ENCODE measurements around the gene PDHX.
"Not testable (repeated sequence)": the region's sequence is repeated elsewhere in the genome, so short reads cannot be mapped to it uniquely, and the experiment has no call there.

PDHX gene

GRCh38 chr11:34913556-34913955 lies 2.9 kb upstream of the PDHX start:
- DNase-seq: not testable (repeated sequence)

DNA sequence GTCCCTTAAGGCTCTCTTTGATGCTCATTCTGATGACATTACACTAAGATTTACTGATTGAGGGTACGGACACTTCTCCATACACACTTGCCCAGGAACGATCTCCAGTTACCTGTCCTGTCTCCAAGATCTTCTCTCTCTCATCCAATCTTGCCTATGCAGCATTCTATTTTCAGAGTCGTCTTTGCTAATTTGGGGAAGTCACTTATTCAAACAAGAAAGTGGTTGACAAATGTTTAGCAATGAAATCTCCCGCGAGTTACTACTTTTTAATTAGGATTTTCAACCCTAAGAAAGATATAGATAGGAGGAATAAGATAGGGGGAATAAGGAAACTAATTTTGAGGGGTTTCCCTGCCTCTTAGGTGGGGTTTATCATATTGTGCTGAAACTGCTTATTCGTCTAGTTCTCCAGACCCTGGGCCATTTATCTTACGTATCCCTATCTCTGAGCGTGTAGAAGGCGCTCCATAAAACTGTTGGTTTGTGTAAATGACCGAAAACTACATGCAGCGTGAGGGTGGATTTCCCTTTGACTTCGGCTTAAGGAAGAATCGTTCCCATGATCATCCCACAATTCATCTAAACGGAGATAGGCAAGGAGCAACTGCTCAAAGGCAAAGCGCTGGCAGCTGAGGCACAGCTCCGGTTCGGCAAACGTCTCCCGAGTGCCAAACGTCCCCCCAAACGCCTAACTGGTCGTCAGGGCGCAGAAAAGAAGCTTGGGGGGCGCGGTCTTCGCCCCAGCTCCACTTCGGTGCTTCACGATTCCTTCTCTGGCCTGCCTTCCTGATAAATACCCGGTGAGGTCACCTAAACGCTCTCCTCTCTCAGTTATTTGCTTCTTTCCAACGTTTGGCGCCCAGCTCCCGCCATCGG lies 1.0 kb upstream of the PDHX start:
- DNase-seq: no peak

DNA sequence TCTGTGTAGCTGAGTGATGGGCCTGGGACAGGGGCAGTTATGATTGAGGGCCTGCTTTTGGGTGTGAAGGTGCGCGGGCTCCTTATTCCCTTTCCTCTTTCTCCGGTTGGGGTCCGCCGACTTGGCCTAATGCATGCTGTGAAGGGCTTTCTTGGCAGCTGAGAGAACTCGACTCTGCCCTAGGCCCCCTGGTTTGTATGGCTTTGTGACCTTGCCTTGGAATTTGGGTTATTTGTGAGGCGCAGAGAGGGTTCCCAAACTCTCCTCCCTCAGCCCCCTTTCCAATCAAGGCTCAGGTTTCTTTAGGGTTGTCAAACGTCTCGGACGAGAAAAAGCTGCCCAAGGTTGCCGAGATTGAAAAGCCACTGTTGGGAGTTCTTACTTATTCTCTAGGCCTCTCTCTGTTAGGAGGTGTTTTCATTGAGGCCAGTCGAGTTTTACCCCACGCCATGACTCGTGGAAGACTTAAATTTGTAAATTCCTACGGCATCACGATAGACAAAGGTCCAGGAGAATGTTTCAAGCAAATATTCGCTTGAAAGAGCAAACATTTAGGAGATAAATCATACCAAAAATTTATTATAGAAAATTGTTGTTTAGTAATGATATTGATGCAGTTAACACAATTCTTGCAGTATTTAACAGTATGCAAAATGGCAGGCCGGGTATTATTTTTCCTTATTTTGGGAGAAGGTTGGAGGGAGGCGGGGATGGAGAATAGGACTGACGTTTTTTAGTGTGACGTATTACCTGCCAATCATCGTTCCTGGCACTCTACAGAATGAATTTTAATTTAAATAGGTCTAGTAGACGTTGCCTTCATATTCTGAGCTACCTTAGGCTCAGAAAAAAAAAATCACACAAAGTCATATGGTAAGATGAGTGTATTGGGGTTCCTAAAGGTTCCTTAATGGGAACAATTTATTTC lies 689 bp downstream of the PDHX start:
- peak; percentile 3 for DNase-seq

DNA sequence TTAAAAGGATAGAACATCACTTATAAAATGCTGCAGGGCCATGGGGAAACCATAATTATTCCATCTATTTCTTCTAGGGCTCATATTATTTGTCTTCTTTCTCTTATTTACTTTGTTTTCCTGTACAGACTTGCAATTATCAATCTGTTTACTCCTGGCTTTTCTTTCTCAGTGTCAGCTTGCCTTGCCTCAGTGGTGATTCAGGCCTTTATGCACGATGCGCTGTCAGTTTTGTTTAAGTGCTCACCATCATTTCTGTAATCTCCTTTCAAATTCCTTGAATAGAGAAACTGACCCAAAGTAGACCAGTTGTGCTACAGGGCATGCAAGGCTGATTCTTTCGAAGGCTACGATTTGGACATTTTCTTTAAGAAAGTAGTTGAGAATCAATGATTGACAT lies 4.7 kb downstream of the PDHX start:
- no peak for DNase-seq

GRCh38 chr11:34924714-34925113 lies 8.3 kb downstream of the PDHX start:
- DNase-seq: no peak

DNA sequence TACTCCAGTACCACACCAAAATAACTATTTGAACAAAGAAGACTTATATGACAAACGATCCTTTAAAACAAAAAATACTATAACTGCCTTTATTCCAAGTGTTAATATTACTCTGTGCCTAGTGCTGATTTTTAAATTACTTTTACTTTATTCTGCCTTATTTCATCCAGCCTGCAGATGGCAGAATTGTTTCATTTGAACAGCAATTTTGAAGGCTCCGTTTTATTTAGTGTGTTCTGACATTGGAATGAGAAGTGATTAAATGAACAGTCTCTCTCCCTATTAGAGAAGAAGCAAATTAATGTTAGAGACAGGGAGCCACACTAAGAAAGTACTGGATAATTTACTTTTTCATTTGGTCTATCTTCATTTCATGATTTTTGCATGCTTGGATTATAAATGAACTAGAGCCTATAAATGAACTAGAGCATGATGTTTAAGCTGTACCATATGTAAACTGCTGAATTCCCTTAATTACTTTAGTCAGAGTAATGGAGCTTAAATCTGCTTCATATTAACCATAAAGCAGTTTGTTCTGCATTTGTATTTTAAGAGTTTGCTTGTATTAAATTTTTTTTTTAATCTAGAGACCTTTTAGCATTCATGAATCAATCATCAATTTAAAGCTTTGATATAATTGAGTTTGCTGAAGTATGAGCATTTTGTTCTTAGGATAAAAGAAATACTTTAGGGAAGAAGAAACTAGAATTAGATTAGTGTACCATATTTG lies 9.8 kb downstream of the PDHX start:
- peak; percentile 50 for DNase-seq

GRCh38 chr11:34926831-34927132 lies 10.4 kb downstream of the PDHX start:
- no peak for DNase-seq

DNA sequence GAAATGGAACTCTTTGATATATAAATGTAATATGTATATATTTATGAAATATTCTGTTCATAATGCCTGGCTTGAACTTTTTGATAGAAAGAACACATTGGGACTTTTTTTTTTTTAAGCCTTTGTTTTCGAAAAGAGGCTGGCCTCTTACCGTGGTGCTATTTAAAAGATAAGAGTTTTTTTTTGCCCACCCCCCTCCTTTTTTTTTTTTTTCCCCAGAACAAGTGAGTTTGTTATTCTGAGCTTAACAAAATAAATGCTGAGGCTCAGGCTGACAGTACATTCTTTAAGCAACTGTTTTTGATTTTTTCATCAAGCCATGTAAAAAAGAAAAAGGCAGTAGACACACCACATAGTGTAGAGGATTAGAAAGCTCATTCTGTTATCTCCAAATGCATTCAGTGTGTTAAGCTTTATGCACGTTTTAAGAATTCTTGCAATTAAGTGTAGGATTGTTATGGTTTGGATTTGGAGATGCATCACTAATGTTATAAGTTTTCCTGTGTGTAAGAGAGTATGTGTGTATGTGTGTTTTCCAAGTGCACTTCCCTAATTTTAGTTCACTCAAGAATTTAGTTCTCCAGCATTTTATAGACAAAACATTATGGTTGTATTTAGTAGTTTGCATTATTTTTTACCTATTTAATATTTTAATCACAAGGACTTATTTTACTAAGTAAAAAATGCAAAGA lies 12.0 kb downstream of the PDHX start:
- DNase-seq: no peak

- no peak for DNase-seq
Measured at GRCh38 chr11:34928960-34929680, 12.7 kb downstream of the PDHX start.

GRCh38 chr11:34929794-34930763 lies 13.7 kb downstream of the PDHX start:
- DNase-seq: no peak

DNA sequence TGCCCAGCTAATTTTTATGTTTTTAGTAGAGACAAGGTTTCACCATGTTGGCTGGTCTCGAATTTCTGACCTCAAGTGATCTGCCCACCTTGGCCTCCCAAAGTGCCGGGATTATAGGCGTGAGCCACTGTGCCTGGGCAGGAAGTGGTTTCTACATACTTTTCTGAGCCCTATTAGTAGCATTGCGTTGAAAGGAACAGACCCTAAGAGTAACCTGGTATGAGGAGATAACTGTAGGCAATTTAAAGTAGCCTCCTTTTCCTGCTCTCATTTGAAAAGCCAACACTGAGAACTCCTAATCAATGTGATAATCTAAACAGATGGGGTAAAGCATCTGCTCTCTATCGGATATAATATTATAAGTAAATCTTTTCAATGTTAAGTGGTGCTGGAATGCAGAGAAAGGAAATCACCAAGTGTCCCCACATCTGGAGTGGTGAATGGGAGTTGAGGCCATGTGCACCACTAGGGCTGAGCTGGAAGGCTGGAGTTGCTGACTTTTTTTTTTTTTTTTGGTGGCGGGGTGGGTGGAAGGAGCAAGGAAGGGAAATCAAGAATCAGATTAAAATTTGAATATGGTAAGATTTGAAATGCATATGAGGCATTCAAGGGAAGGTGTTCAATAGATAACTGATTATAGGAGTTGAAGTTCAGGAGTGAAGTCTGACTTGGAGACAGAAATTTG lies 20.7 kb downstream of the PDHX start:
- no peak for DNase-seq

- no peak for DNase-seq
Measured at GRCh38 chr11:34938611-34939010, 22.2 kb downstream of the PDHX start.

DNA sequence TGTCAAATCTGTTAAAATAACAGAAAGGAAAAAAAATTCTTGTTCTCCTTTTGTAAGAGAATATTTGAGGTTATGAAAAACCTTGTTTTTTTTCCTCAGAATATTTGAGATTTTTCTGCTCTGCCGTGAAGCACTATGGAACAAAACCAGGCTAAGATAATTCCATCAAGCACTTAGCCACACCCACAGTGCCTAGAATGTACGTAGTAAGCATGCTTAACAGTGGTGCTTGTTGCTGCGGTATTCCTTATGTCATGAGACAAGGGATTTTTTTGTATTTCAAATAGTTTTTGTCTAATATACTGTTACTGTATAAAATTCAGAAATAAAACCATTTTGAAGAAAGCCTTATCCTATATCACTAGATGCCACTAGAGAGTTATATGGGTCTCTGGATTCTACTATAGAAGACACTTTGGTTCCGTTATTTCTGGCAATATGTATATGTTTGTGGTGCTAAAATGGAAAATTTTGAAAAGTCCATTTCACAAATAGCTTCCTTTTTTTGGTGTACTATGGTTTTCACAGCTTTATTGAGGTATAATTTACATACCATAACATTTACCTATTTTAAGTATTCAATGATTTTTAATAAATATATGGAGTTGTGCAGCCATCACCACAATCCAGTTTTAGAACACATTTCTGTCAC lies 23.7 kb downstream of the PDHX start:
- DNase-seq: no peak

- DNase-seq: no peak
Measured at GRCh38 chr11:34941688-34942087, 25.3 kb downstream of the PDHX start.

DNA sequence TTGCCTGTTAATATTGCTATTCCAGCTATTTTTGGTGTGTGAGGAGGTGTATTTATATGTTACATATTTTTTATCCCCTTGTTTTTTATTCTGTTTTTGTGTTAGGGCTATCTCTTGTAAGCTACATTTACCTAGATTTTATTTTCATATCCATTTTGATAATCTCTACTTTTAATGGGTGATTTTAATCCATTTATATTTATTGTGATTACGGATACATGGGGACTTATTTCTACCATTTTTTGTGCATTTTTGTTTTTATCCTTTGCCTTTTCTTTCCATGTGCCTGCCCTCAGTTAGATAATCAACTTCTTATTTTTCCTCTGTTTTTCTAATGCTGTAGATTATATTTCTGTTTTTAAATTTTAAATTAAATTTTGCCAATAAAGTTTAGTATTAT lies 28.3 kb downstream of the PDHX start:
- no peak for DNase-seq

- DNase-seq: no peak
Measured at GRCh38 chr11:34948696-34949095, 32.3 kb downstream of the PDHX start.

DNA sequence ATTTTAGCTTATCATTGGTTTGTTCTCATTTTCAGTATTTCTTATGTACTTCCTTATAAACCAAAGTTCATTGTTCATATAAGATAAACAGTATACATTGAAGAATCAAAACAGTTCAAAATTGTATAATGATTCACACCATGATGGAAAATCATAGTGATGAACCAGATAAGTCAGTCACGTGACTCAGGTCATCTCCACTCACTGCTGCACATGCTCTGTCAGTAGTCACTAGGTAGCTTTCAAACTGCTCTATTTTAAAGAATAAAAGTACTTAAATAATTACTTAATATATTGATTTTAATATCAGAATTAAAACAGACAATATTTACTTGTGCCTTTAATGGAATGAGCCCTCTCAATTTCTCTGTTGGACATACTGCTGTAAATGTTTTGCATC lies 37.5 kb downstream of the PDHX start:
- peak; percentile 3 for DNase-seq

- no peak for DNase-seq
Measured at GRCh38 chr11:34957206-34957605, 40.8 kb downstream of the PDHX start.

GRCh38 chr11:34957606-34958005 lies 41.2 kb downstream of the PDHX start:
- DNase-seq: no peak

DNA sequence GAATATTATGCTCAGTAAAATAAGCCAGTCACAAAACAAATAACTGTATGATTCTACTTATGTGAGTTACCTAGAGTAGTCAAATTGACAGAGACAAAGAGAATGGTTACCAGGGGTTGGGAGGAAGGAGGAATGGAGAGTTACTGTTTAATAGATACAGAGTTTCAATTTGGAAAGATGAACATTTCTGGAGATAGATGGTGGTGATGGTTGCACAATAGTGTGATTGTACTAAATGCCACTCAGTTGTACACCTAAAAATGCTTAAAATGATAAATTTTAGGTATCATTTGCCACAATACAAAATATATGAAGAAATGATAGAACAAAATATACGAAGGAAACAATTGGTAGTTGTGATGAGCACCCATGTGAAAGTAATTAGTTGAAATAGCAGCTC lies 43.4 kb downstream of the PDHX start:
- no peak for DNase-seq
